ENCODE measurements around the gene PEX16.

Gene PEX16

GRCh38 chr11:45889555-45889954 is 28.1 kb downstream of the PEX16 start:
- DNase-seq (ENCODE audit: low spot score), result no peak
- TF ChIP-seq, protein P1, sequence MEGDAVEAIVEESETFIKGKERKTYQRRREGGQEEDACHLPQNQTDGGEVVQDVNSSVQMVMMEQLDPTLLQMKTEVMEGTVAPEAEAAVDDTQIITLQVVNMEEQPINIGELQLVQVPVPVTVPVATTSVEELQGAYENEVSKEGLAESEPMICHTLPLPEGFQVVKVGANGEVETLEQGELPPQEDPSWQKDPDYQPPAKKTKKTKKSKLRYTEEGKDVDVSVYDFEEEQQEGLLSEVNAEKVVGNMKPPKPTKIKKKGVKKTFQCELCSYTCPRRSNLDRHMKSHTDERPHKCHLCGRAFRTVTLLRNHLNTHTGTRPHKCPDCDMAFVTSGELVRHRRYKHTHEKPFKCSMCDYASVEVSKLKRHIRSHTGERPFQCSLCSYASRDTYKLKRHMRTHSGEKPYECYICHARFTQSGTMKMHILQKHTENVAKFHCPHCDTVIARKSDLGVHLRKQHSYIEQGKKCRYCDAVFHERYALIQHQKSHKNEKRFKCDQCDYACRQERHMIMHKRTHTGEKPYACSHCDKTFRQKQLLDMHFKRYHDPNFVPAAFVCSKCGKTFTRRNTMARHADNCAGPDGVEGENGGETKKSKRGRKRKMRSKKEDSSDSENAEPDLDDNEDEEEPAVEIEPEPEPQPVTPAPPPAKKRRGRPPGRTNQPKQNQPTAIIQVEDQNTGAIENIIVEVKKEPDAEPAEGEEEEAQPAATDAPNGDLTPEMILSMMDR (IDR thresholded peaks at IDR 0.05), result no peak
- Histone ChIP-seq H3K4me3 (no peak overlapping the region), H3K27ac (no peak overlapping the region)

DNA sequence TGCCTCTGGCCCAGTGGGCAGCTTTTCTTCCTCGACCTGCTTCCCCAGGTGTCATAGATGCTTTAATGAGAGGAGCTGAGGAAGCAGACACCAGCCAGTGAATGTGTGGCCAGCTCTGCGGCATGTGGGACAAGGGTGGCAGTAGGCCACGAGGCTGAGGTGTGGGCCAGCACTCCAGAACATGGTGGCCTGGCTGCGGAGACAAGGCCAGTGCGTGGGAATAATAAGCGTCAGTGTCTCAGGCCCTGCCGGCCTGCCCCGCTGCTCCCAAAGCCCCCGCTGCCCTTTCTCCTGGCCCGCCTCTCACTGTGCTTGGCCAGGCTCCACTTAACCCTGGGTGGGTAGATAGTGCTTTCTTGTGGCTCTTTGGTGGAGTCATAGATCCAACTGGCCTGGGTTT is 30.1 kb downstream of the PEX16 start:
- H3K27ac ChIP-seq, result no peak overlapping the region
- DNase-seq (ENCODE audit: low spot score), result no peak
- TF ChIP-seq, protein P1 (IDR thresholded peaks at IDR 0.05), result no peak
- H3K4me3 ChIP-seq, result no peak overlapping the region

DNA sequence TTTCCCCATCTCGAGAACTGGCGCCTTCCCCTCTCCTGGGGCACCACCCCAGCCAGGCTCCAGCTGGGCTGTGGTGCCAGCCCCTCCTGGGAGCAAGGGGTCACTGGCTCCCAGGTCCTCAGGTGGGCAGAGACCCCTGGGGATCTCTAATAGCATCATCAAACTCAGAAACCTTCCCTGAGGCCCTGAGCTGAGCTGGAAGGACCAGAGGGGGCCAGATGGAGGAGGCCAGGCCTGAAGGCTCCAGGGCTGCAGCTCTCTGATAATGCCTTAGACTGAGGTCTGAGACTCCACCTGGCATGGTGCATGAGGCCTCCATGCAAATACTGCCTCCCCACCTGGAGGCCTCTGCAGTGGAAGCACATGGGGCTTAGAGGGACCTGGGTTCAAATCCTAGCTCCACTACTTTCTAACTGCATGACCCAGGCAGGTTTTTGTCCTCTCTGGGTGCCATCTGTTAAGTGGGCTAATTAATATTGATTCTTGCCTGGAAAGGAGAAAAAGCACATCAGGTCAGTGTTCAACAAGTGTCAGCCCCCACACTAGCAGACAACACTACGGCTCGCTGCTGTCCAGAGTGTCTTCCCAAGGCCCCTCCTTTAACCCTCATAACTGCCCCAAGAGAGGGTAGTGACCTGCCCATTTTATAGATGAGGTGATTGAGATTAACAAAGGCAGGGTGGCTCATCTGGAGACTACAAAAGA is 30.7 kb downstream of the PEX16 start:
- no peak for DNase-seq (ENCODE audit: low spot score)
- no peak overlapping the region for H3K4me3 ChIP-seq
- TF ChIP-seq, protein P1 (IDR thresholded peaks at IDR 0.05), result no peak
- no peak overlapping the region for H3K27ac ChIP-seq

DNA sequence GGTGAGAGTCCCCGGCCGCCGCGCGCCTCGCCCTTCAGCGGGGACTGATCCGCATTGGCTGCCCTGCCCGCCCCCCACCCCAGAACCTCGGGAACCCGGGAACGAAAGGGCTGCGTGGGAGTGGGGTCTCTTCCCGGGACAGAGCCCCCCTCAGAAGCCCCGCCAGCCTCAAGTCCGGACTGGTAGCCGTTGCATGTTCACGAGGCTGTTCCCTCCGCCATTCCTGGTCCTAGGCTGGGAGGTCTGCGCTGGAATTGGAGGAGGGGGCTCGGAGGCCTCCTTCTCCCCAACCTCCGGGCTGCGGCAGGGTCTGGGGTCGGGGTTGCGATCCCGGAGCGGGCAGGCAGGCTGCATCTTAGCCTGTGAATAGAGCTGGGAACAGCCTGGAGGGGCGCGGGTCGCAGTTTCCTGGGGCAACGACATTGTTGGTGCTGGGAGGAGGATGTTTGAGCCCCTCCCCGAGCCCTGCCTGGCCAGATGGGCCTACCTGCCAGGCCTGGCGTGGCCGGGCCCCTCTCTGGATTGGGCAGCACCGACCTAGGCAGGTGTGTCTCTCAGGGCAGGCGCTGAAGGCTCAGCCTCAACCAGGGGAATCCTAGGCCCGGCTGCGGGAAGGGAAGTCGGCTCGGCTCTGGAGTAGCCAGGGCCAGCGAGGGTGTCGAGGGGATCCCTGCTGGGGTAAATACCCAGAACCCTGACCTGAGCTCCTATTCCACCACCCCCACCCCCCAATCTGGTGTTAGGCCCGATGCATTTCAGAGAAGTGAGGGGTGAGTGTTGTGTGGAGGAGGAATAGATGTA is 31.6 kb downstream of the PEX16 start:
- TF ChIP-seq, protein P1 (IDR thresholded peaks at IDR 0.05), result no peak
- no peak overlapping the region for H3K27ac ChIP-seq
- peak overlapping the region; percentile 80 for H3K4me3 ChIP-seq
- no peak for DNase-seq (ENCODE audit: low spot score)

GRCh38 chr11:45885274-45885920 is 32.3 kb downstream of the PEX16 start, which contains the start of gene MAPK8IP1:
Gene MAPK8IP1 (plus strand): TSS chr11:45885651. CDS start chr11:45885821, 170 bp downstream.
- Histone ChIP-seq H3K27ac (no peak within 1 kb of the TSS), H3K4me3 (peak within 1 kb of the TSS; percentile 80)
- TF ChIP-seq, protein P1 (IDR thresholded peaks at IDR 0.05), result no peak
- no peak for DNase-seq (ENCODE audit: low spot score)

DNA sequence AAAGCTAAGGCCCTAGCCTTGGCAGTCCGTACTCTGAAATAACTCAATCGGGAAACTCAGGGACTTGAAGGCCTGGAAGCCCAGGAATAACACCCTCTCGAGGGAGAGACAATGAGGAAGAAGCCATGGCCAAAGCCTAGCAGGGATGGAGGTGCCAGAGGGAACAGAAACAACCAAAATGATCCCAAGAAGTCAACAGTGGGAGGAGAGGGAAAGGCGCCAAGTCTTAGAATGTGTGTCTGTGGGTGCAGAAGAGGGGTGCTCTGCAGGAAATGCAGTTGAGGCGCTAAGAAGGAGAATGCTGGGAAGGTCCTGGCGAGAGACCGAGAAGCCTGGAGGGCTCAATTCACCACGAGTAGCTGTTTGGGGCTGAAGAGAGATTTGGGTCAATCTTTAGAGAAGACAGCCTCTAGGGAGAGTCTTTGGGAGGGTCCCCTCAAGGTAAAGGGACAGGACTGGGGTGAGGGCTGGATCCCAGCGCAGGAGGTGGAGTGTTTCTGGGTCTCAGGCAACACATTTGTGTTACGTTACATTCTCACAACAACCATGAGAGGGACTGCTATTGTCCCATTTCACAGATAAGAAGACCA is 33.0 kb downstream of the PEX16 start:
- DNase-seq (ENCODE audit: low spot score), result no peak
- H3K4me3 ChIP-seq, result peak overlapping the region; percentile 80
- TF ChIP-seq, protein P1 (IDR thresholded peaks at IDR 0.05), result no peak

More for the DNA sequence above, 33.0 kb downstream of the PEX16 start:
- no peak overlapping the region for H3K27ac ChIP-seq

All from coronary artery (tissue), 2 donors.